Small intestine (tissue), 7 donors: ENCODE results near the gene DCLK1. TPM values are rescaled to one million over a fixed set of nuclear protein-coding genes. Genes with fewer than 3 reads are reported as not detected.

Experiments used
- DNase-seq, 2 donors: peaks; one replicate each; pipeline versions ENCODE4 v3.0.0 to v3.0.0-alpha.2; 2013
- FAIRE-seq: peaks from 2 replicates; lab custom pipeline; 2012; peaks lifted over from hg19 to GRCh38; lab: Jason Lieb, UNC
- H3K27ac ChIP-seq, 3 donors: one replicate each; pipeline ENCODE4 v1.5.1; 2013; ENCODE audit warnings: low read length in 2 of 3, mild to moderate bottlenecking in 2 of 3, control low read depth in 1 of 3, inconsistent platforms in 1 of 3, low read depth in 1 of 3, moderate library complexity in 1 of 3
- H3K27me3 ChIP-seq, 3 donors: one replicate each; pipeline ENCODE4 v1.6.1; 2013; ENCODE audit warnings: low read length in 3 of 3, inconsistent platforms in 1 of 3; ENCODE audit not compliant: control insufficient read depth in 3 of 3, insufficient read depth in 3 of 3
- H3K36me3 ChIP-seq, 3 donors: one replicate each; pipeline ENCODE4 v1.6.1; 2013; ENCODE audit warnings: low read length in 3 of 3, inconsistent platforms in 1 of 3, low read depth in 1 of 3, mild to moderate bottlenecking in 1 of 3, moderate library complexity in 1 of 3; ENCODE audit not compliant: control insufficient read depth in 3 of 3, insufficient read depth in 2 of 3
- H3K4me1 ChIP-seq, 3 donors: one replicate each; pipeline ENCODE4 v1.6.1; 2013; ENCODE audit warnings: low read length in 2 of 3, inconsistent platforms in 1 of 3, low read depth in 1 of 3, mild to moderate bottlenecking in 1 of 3, moderate library complexity in 1 of 3; ENCODE audit not compliant: control insufficient read depth in 3 of 3, insufficient read depth in 2 of 3
- H3K4me3 ChIP-seq, 3 donors: one replicate each; pipeline ENCODE4 v1.5.1; 2013; ENCODE audit warnings: low read length in 3 of 3, control low read depth in 1 of 3, inconsistent platforms in 1 of 3, low read depth in 1 of 3, mild to moderate bottlenecking in 1 of 3, moderate library complexity in 1 of 3
- H3K9me3 ChIP-seq, 2 donors: one replicate each; pipeline ENCODE4 v1.6.1; 2013; ENCODE audit warnings: low read depth in 1 of 2, low read length in 1 of 2; ENCODE audit not compliant: control insufficient read depth in 2 of 2, insufficient read depth in 1 of 2
- WGBS, 3 donors: extraction: QIAGEN DNeasy Blood & Tissue Kit; methylation state at CpG; one replicate each; pipeline ENCODE4 v1.1.7; 2013; 5-methylcytosine and 5-hydroxymethylcytosine counted together
- polyA plus RNA-seq, 4 donors: library from polyadenylated mRNA; stranded (reverse) in 3 of 4; unstranded in 1 of 4; fragments of 200-250 nt in 3 of 4; fragments of 120-200 nt in 1 of 4; gene quantifications; one replicate each; pipeline versions ENCODE4 v1.2.1 to v1.2.3, GENCODE V29; 2013
- donor health status: healthy with polysubstance abuse.
- donor health status: control.
- donor health status: control.
- donor health status: Bipolar disorder and iron deficiency.
- donor health status: healthy.

The DCLK1 gene
- polyA plus RNA-seq, 4 donors, result 0.54 to 4.9 (median 0.95) TPM; not detected in 1

DNA sequence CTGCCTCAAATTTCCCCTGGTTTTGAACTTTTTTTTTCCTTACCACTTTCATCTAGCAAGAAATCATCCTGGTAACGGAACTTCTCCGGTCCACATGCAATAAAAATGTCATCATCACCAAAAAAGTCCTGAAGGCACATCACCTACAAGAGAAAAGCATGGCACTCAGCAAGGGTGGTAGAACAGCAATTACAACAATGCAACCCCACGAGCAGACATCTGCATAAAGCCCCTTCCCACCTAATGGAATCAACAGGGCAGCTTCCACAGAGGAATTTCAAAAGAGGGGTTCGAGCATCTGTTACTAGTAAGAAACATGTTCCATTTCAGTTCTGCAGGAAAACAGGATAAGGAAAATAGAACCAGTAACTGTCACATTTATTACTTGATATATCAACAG, 183.9 kb downstream of the DCLK1 start:
- H3K4me3 ChIP-seq, result no peak overlapping the region
- 46 to 72% (median 55%) methylated on average over 4 of the region's 4 CpGs for WGBS, 3 donors
- no peak overlapping the region for H3K27ac ChIP-seq
- no peak for FAIRE-seq
- H3K27me3 ChIP-seq, result no peaks in the 10 kb centered on the region
- DNase-seq, result no peak
- peaks cover 0 to 3% of the 10 kb centered on the region in 2 donors for H3K9me3 ChIP-seq
- no peaks in the 10 kb centered on the region for H3K4me1 ChIP-seq
- no peaks in the 10 kb centered on the region for H3K36me3 ChIP-seq

DNA sequence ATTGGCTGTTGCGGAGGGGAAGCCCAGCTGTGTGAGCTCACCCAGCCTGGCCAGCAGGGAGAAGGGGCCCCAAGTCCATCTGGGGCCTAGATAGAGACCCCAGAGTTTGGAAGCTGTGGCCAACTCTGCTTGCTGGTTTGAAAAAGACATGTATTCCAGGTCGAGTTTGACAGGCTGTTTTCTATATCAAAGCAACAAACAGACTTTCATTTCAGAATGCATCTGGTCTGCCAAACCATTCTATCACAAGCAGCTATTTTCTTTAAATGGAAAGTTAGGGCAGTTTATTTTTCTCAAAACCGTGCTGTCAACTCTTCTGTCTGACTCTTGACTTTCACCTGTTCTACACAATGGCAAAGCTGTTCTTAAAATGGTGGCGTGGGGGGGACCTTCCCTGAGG, 185.8 kb downstream of the DCLK1 start:
- Histone ChIP-seq H3K27ac (no peak overlapping the region), H3K27me3 (no peaks in the 10 kb centered on the region), H3K4me1 (no peaks in the 10 kb centered on the region), H3K36me3 (no peaks in the 10 kb centered on the region), H3K4me3 (no peak overlapping the region), H3K9me3 (peaks cover 0 to 3% of the 10 kb centered on the region in 2 donors)
- FAIRE-seq (no peak), DNase-seq (no peak)
- 60 to 82% (median 76%) methylated on average over 4 of the region's 4 CpGs for WGBS, 3 donors

DNA sequence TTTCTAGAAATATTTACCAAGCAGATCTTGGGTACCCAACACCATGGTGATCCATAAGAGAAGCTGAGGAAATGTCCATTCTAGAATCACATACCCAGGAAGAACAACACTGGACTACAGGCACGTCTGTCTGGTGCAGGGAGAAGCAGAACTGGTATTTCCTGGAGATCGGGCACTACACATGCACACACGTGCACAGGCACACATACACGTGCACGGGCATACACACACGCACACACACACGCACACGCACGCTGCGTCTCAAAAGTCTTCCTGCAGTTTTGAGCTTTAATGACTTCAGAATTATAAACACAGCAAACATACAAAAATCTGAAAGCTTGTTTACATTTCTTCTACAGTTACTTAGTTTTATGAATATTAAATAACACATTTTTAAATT, 189.8 kb downstream of the DCLK1 start:
- no peak overlapping the region for H3K27ac ChIP-seq
- peaks cover 0 to 3% of the 10 kb centered on the region in 2 donors for H3K9me3 ChIP-seq
- H3K36me3 ChIP-seq, result no peaks in the 10 kb centered on the region
- FAIRE-seq (no peak), DNase-seq (no peak)
- H3K4me3 ChIP-seq, result no peak overlapping the region
- no peaks in the 10 kb centered on the region for H3K4me1 ChIP-seq
- WGBS, 3 donors, result 88 to 90% (median 89%) methylated on average over 10 of the region's 10 CpGs
- no peaks in the 10 kb centered on the region for H3K27me3 ChIP-seq

DNA sequence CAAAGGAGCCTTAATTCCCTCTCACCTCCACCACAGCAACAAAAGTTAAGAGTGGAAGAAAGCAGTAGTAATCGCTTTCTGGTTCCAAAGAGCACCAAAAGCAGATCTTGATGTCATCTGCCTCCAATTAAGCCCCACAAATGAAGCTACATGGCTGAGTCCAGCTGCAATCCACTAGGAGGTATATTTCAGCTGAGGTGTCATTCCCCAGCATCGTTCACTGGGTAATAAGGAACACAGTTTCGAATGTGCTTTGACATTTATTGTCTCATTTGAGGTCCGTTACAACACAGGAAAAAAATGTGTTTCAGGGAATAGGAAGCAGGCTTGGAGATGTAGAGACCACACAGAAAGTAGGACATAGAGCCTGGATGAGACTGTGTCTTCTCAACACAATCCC, 190.4 kb downstream of the DCLK1 start:
- no peaks in the 10 kb centered on the region for H3K4me1 ChIP-seq
- WGBS, 3 donors, result 72 to 77% (median 76%) methylated on average over 4 of the region's 4 CpGs
- H3K36me3 ChIP-seq, result no peaks in the 10 kb centered on the region
- no peak for DNase-seq
- H3K27me3 ChIP-seq, result no peaks in the 10 kb centered on the region
- no peak overlapping the region for H3K4me3 ChIP-seq
- H3K9me3 ChIP-seq, result peaks cover 0 to 3% of the 10 kb centered on the region in 2 donors
- FAIRE-seq, result no peak
- no peak overlapping the region for H3K27ac ChIP-seq

DNA sequence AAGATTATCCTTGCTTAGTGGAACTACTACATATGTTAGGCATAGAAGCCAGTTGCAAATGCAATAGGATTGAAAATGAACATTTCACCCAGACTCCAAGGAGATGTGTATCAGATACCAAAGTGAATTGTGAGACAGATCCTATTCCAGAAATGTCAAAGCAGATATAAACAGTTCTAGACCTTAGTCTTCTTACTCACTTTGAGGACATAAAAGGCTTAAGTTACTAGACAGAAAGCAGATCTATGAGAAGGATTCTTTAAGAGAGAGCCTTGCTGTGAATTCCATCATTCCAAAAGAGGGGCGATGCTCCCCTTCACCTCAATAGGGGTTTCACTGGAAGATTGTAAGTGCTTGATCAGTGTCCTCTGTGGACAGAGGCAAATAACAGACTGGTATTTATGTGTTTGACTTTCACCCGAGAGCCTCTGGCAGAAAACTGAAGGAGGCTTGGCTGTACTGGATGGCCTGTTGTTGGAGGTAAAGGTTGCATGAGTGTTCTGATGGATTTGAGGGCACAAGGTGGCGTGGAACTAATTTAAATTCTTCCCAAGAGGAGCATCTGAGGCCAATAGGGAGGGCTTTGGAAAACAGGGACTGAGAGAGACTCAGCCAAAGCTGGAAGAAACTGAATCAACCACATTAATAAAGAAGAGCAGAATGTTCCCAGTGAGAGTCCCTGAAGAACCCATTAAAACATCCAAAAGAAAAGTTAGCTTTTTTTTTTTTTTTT, 194.8 kb downstream of the DCLK1 start:
- FAIRE-seq (no peak), DNase-seq (no peak)
- H3K27ac ChIP-seq, result no peak overlapping the region
- no peaks in the 10 kb centered on the region for H3K27me3 ChIP-seq
- H3K36me3 ChIP-seq, result no peaks in the 10 kb centered on the region
- no peak overlapping the region for H3K4me3 ChIP-seq
- H3K4me1 ChIP-seq, result no peaks in the 10 kb centered on the region
- peaks cover 0 to 2% of the 10 kb centered on the region in 2 donors for H3K9me3 ChIP-seq
- WGBS, 3 donors, result 62 to 69% (median 67%) methylated on average over 3 of the region's 3 CpGs

DNA sequence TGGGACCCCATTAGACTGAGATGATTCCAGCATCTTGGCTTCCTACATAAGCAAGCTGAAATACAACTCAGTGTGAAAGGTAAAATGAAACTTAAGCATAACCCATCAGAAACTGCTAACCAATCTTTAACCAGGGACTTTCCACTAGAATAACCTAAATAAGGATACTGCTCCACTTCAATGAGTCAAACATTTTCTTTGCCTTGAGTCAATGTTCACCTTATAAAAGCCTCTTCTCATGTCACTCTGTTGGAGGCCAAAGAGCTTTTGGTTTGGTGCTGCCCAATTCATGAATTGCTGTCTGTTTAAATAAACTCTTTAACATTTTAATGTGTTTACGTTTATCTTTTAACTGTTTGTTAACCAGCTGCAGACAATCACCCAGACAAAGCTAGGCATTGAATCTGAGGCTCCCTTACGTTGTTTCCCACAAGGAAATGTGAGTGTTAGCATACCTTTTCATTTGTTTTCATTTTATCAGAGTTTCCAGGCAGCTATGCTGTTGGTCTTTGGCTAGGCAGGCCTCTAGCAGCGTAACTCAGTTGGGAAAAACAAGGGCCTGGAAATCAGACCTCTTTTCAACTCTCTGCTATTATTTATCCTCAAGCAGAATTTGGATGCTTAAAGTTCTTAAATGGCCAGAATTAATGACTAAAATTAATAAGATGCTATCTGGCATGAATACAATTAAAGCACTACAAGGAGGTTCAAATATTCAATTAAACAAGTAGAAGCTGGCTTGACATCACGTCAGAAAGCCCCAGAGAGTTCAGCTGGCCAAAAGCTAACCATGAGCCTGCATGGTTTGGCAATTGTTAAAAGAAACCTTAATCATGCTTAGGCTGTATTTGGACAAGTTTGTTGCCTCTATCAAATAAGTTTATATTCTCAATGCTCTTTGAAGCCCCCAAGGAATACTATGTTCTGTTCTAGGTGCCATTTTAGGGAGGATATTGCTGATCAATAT, 200.2 kb downstream of the DCLK1 start:
- FAIRE-seq, result no peak
- 52 to 60% (median 57%) methylated on average over 4 of the region's 4 CpGs for WGBS, 3 donors
- no peaks in the 10 kb centered on the region for H3K4me1 ChIP-seq
- no peak overlapping the region for H3K27ac ChIP-seq
- DNase-seq, result no peak
- H3K9me3 ChIP-seq, result peaks cover 0 to 2% of the 10 kb centered on the region in 2 donors
- H3K4me3 ChIP-seq, result no peak overlapping the region
- H3K36me3 ChIP-seq, result no peaks in the 10 kb centered on the region
- H3K27me3 ChIP-seq, result no peaks in the 10 kb centered on the region

DNA sequence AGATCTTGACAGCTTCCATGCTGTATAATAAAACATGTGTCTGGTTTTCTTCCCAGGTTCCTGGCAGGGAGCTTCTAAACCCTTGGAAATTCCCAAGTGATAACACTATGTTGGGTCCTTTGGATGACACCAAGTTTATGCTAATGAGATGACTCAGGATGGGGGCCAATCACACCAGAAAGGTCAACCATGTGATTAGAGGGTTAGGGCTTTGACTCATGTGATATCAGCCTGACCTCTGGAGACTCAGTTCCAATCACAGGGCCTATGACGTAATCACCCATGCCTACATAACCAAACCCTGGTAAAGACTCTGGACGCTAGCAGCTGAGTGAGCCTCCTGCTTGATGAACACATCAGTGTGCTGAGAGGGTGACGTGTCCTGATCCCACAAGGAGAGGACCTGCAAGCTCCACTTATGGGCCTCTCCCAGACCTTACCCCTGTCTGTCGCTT, 203.6 kb downstream of the DCLK1 start:
- FAIRE-seq, result no peak
- 59 to 65% (median 59%) methylated on average over 4 of the region's 4 CpGs for WGBS, 3 donors
- Histone ChIP-seq H3K36me3 (no peaks in the 10 kb centered on the region), H3K4me3 (no peak overlapping the region), H3K9me3 (peaks cover 0 to 2% of the 10 kb centered on the region in 2 donors), H3K27ac (no peak overlapping the region), H3K4me1 (no peaks in the 10 kb centered on the region), H3K27me3 (no peaks in the 10 kb centered on the region)
- DNase-seq, result no peak

DNA sequence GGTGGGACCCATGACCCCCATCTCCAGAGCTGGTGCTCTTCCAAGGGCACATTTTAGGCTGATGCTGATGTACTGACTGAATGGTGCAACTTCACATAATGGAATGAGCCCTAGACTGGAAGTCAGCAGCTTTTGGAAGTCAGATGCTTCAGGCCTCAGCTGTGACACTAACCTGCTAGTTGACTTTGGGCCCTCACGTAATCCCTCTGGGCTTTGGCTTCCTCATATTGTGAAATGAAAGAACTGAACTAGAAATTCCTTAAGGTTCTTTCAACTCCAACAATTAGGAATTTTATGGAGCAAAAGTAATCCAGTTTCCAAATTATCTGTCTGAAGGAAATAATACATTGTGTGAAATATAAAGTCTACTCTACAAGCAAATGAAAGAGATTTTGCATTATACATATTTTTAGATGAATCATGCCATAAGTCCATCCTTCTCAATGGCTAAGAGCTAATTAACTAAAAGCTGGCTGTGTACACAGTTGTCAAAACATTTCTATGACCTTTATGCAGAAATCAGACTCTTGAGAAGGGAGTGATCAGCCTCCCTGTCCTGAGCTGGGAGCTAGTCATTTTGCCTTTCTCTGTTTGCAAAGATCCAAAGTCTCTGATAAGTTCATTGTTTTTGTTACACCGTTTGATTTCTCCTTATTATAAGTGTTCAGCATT, 204.2 kb downstream of the DCLK1 start:
- Histone ChIP-seq H3K27me3 (no peaks in the 10 kb centered on the region), H3K9me3 (peaks cover 0 to 2% of the 10 kb centered on the region in 2 donors), H3K4me3 (no peak overlapping the region), H3K4me1 (no peaks in the 10 kb centered on the region), H3K27ac (peak overlapping the region in 1 of 3 donors; percentile 19), H3K36me3 (no peaks in the 10 kb centered on the region)
- DNase-seq (no peak), FAIRE-seq (no peak)
- WGBS, 3 donors, result 62 to 75% (median 73%) methylated on average over 2 of the region's 2 CpGs
